Hepatocyte (in vitro differentiated cells): ENCODE measurements around the gene GPRIN3.

Source experiments
- EZH2 ChIP-seq: fragments of 200-600 bp; sonication (generic); IDR thresholded peaks from 2 replicates; pipeline ENCODE4 v1.6.1; 2016; ENCODE audit warnings: antibody characterized with exemption, mild to moderate bottlenecking, borderline replicate concordance
- TF ChIP-seq, protein P1 (sequence below): fragments of 200-600 bp; sonication (generic); IDR thresholded peaks from 2 replicates; pipeline ENCODE4 v1.5.1; 2016; ENCODE audit warnings: antibody characterized with exemption, mild to moderate bottlenecking; ENCODE audit not compliant: poor library complexity

DNA sequence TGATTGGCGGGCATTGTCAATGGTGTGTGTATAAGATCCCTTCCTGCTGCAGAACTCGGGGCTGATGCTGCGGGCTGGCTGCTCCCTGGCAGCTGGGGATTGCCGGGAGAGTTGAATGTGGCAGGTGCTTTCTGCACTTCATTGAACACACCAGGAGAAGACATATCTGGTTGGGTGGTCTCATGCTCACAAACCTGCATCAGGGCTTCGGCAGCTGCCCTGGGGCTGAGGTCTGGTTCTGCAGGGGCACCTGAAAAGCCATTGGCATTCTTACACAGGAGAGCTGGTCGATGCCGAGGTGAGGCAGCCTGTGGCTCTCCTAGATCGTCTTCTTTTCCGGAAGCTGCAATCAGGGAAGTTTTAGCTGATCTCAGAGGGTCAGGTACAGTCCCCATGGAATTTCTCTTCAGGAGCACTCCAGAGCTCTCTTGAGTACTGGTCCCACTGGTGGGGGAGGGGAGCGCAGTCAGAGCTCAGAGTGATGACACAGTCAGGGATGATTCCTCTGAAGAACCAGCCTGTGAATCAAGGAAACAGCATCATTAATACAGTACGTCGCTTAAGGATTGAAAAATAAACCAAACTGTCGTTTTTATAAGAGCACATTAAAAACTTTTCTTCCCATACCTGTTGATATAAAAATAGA is 57.8 kb downstream of the GPRIN3 start:
- TF ChIP-seq, protein P1, sequence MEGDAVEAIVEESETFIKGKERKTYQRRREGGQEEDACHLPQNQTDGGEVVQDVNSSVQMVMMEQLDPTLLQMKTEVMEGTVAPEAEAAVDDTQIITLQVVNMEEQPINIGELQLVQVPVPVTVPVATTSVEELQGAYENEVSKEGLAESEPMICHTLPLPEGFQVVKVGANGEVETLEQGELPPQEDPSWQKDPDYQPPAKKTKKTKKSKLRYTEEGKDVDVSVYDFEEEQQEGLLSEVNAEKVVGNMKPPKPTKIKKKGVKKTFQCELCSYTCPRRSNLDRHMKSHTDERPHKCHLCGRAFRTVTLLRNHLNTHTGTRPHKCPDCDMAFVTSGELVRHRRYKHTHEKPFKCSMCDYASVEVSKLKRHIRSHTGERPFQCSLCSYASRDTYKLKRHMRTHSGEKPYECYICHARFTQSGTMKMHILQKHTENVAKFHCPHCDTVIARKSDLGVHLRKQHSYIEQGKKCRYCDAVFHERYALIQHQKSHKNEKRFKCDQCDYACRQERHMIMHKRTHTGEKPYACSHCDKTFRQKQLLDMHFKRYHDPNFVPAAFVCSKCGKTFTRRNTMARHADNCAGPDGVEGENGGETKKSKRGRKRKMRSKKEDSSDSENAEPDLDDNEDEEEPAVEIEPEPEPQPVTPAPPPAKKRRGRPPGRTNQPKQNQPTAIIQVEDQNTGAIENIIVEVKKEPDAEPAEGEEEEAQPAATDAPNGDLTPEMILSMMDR: no peak
- no peak for TF ChIP-seq EZH2
